Measurements from ENCODE around the gene LPIN2.
"Not testable (repeated sequence)": the region's sequence is repeated elsewhere in the genome, so short reads cannot be mapped to it uniquely, and the experiment has no call there.

Gene LPIN2

DNA sequence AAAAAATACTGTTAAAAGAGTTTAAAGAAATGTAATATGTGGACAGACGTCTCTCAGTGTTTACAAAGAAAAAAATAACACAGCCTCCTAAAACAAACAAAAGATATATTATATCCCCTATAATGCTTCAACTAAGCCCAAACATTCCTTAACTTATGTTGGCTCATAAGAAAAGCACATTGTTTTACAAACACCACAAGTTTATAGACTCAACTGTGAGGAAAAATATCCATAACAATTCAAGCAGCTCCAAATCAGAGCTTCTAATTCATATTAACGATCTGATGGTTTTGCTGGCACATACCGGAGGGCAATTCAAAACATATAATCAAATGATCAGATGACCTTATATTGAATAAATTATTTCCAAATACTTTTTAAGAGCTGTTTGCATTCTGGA is 5.5 kb downstream of the LPIN2 start:
- DNase-seq (ENCODE audit: low spot score), result no peak

DNA sequence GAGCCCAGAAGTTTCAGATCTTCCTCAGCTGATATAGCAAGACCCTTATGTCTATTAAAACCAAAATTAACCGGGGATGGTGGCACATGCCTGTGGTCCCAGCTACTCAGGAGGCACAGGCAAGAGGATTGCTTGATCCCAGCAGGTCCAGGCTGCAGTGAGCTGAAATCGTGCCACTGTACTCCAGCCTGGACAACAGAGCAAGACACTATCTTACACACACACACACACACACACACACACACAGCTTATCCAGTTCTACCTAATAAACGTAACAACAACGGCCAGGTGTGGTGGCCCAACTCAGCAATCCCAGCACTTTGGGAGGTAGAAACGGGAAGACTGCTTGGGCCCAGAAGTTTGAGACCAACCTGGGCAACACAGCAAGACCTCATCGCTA is 7.5 kb downstream of the LPIN2 start:
- no peak for DNase-seq (ENCODE audit: low spot score)

DNA sequence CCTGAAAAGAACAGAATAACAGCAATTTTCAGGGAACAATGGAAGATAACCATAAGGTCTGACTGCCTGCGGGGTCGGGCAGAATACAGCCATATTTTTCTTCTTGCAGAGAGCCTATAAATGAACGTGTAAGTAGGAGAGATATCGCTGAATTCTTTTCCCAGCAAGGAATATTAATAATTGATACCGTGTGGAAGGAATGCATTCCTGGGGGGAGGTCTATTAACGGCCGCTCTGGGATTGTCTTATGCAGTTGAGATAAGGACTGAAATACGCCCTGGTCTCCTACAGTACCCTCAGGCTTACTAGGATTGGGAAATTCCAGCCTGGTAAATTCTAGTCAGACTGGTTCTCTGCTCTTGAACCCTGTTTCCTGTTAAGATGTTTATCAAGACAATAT is 9.2 kb downstream of the LPIN2 start:
- not testable (repeated sequence) for DNase-seq (ENCODE audit: low spot score)

DNA sequence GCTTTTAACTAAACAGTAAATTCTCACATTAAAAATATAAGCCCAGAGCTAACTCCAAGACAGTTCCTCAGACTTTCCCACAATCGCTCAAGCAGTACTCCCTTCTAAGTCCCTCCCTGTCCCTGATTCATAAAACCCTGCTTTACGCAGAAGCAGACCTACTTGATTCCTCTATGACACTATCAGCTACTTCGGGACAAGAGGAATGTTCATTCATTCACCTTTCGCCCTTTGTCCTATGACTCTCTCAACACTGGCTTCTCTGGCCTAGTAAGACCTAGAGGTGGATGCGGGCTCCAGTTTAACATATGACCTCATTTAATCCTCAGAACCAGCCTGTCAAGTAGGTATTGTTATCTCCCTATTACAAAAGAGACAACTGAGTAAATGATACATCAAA is 10.2 kb downstream of the LPIN2 start:
- no peak for DNase-seq (ENCODE audit: low spot score)

DNA sequence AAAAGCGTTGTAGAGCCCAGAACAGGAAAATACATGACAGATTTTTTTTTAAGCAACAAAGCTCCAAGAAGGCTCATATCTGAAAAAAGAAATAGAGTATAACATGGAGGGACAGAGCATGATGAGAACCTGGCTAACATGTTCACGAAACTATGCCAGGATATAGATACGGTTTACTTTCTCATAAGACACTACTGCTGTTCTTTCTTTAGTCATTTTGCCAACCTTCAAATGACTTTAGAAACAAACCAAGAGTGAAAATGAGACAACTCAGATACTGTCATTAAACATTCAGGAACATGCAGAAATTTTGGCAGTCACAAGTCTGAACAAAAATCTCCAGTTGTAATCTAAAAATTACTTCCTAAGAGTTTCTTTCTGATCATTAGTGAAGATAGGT is 14.3 kb downstream of the LPIN2 start:
- DNase-seq (ENCODE audit: low spot score), result no peak

DNA sequence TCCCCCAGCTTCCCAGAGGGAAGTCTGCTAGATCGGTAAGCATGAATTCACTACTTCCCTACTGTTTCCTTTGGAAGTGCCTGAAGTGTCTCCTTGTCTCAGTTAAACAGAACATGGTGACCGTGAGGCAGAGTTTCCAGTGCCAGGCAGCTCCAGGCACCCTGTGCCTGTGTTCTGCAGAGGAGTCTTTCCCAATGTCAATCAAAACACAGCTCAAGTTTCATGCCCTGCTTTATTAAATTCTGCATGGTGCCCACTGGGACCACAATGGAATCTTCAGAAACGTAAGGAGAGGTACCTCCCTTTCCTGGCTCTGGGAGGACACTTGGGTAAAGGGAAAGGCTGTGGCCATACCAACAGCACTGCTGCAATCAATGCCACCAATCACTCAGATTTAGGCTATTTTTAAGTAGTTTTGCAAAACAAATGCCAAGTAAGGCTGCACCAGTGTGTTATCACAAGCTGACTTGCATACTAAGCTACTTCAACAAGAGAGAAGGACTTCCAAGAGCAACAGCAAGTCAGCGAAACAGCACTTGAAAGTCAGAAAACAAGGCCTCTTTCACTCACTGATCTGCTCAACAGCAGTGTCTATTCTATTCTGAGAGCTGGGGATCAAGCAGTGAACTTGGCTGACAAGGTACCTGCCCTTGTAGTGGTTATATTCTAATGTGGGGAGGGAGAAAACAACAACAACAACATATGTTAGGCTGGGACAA is 14.9 kb downstream of the LPIN2 start:
- no peak for DNase-seq (ENCODE audit: low spot score)

DNA sequence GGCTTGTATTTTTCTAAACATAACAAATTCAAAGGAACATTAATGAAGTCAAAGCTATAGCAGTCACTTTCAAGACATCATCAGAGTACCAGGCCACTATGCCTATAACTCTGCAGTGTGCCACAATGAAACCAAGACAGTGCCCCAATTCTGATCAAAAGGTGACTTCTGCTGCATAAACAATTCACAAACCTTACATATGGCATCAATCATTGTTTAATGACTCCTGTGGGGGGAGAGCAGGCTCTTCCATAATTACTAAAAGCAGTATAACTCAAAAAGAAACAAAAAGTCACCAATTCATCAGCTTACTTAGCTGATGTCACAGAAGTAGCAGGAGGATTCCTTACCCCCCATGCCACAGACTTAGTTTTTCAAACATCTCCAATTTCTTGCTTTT is 15.5 kb downstream of the LPIN2 start:
- DNase-seq (ENCODE audit: low spot score), result no peak

DNA sequence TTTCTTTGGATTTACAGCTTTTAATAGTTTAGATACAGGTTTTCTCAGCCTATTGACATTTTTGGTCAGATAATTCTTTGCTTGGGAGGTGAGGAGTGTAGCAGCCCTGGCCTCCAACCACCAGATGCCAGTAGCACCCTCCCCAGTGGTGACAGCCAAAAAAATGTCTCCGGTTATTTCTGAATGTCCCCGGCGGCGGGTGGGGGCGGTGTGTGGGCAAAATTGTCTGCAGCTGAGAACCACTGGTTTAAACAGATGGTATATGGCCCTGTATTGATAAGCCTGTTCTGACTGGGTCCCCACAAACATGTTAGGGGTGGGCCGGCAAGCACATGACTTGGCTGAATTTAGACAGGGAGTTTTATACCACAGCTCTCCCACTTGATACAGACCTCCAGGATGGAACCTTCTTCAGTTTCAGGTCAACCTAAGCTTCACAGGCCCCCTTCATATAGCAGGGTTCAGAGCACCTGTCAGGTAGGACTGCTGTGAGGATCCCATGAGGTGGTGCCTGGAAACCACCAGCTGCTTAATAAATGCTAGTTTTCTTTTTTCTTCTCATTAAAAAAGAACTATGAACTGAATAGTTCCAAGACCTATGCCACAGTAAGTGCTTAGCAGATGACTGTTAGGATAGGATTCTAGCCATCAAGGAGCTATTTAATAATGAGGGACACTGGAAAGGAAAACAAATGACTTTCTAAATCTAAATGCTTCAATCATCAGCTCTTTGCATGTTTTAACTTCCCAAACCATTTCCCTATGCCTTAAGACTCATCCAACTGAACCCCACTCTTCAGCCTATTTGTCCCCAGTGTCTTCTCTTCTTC is 18.1 kb downstream of the LPIN2 start:
- DNase-seq (ENCODE audit: low spot score), result peak; percentile 53

DNA sequence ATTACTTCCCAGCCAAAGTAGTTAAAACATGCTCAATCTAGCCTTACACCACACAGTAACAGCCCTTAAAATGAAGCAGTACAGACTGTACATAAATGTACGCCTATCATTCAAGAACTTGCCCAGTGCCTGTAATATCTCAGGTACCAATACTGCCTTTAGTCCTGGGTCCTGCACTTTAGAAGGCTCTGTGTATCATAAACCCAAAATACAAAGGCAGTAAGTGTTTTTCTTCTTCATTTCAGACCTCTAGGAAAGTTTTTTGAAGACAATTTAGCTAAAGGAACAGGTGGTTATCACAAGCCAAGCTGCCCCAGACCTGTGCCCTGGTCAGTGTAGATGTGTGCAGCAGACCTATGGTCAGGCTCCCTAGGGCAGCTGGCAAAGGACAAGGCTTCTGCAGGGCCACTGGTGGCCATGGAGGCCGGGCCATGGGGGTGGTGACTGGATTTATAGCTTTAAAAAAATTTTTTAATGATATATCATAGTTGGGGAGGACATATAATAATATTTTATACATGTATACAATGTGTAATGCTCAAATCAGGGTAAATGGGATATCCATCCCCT is 18.8 kb downstream of the LPIN2 start:
- DNase-seq (ENCODE audit: low spot score), result no peak

DNA sequence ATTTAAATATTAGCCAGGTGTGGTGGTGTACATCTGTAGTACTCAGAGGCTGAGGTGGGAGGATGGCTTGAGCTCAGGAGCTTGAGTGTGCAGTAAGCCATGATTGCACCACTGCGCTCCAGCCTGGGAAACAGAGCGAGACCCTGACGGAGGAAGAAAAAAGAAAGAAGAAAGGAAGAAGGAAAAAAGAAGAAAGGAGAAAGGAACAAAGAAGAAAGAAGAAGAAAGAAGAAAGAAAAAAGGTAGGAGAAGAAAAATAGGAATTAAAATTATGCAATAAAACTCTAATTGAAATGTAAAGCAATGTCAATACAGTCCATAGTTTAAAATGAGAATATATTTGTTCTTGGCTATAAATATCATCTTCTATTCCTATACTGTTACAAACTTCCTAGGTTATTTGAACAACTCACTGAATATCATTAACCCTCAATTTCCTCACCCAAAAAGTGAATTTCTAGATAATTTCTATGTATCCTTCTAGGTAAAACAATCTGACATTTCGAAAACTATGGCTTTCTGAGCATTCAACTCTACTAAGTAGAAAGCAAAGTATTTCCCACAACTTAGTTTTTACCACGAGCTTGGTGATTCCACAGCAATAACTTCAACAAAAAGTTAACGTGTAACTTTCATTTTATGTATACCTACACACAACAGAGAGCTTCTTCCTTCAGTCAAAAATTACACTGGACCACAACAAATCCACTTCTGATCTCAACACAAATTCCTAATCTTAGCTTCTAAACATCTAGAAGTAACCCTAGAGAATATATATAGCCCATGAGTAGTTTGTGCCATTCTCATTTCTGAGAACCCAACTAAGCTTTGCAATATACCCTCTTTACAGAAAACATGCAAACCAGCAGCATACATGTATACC is 19.7 kb downstream of the LPIN2 start:
- DNase-seq (ENCODE audit: low spot score), result no peak

DNA sequence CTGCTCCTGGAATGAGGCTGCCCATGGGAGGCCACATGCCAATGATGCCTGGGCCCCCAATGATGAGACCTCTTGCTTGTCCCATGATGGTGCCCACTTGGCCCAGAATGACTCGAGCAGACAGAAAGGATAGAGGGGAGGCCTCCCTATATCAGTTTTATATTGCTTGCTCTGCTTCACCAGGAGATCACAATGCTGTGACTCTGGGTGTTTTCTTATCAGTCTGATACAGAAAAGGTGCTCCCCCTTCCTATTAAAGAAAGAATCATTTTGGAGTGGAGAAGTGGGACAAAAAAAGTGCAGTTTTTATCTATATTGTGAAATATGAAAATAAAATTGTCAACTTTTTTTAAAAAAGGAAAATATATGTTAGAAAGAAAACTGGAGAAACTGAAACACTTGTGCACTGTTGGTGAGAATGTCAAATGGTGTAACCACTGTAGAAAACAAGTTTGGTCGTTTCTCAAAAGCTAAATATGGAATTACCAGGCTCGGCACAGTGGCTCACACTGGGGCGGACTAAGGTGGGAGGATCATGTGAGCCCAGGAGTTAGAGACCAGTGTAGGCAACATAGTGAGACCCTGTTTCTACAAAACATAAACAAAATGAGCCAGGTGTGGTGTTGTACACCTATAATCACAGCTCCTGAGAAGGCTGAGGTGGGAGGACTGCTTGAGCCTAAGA is 21.8 kb downstream of the LPIN2 start:
- no peak for DNase-seq (ENCODE audit: low spot score)

DNA sequence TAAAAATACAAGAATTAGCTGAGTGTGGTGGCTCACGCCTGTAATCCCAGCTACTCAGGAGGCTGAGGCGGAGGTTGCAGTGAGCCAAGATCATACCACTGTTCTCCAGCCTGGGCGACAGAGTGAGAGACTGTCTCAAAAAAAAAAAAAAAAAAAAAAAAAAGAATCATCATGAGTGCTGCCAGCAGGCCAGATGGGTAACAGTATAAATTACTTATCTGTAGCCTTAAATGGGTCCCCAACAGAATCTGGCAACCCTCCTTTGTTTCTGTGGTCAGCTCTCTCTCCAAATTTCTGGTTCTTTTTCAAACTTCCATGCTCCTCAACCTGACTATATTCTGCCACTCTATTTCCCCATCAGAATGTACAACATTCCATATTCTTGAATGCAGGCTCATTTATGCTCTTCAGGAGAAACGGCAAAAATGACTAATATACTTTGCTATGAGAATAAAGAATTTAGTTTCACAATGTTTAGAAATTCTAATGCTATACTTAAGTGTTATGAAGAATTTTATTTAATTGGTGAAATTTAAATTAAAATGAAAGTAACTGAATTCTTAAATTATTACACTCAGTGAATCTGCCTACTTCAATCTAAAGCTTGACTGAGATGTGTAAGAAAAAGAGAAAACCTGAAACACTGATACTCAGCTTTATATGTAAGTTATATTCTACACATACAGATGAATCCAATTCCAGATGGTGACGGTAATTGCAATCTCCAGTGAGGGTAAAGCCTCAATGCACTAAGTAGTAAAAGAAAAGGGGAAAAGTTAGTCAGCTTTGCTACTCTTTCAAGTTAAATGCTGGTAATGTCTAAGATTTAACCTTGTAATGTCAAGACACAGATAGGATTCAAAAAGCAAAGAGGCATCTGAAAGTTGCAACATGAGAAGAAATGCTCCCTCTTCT is 24.8 kb downstream of the LPIN2 start:
- no peak for DNase-seq (ENCODE audit: low spot score)

DNA sequence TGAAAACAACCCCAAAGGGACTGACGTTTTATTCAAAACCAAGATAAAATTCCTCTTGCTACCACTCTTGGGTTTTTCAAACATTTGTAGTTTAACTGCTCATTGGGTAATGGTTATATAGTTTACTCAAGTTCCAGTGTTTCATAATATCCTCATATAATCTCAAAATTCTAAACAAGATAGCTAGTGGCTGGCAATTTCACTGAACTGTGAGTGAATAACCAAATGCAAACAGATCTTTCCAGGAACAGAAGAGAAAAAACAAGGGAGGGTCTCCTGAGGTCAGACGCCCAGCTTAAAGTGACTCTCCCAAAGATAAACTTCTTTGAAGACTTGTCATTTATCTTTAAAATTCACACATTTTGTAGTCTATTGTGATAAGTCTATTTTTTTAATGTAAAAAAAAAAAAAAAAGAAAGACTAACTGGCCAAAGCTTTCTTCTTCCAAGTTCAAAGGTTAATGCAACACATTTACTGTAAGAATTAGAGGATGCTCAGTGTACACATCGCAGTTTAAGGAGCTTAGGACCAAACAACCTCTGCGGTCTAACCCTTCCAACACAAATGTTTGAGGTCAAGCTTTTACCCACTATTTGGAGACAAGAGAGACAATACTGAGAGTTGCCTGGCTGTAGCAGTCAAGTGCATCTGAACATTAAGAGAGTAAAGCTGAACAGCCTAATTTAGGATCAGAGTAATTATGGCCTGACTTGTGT is 26.6 kb downstream of the LPIN2 start:
- no peak for DNase-seq (ENCODE audit: low spot score)

DNA sequence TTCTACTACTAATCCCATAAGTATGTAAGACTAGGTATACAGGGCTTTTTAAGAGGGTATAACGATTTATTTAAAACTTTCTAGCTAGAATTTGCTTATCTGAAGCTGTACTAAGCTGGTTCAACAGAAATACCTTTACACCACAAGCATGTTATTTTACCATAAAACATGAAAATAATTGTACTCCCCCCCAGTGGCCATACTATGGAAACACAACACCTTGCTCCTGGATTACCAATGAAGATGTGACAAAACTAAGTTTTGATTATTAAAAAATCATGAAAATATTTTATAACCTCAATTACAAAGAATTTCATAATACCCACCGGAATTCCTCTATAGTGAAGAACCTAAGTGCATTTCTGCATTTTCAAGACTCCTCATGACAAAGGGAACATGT is 27.3 kb downstream of the LPIN2 start:
- no peak for DNase-seq (ENCODE audit: low spot score)

DNA sequence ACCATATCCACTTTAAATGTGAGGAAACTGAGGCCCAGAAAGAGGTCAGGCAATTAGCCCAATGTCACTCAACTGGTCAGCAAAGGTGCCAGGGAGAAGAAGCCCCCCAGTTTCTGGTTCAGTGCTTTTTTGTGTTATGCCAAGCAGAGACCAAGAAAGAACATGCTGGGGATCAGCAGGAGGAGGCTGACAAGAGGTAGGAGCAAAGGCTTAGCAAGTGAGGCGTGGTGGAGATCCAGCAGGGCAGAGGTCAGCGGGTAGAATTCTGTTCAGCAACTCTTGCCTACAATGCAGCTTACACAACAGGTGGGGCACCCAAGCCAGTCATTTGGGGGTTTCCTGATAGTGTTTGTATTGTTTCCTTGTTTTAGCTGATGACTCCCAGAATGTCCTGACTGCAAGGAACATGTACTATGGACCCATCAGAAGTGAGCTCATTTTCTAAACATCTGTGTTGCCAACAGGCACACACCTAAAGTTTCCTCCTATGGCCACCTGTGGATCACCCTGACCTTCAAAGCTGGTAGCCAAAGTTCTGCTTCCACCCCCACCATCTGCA is 28.2 kb downstream of the LPIN2 start:
- no peak for DNase-seq (ENCODE audit: low spot score)

DNA sequence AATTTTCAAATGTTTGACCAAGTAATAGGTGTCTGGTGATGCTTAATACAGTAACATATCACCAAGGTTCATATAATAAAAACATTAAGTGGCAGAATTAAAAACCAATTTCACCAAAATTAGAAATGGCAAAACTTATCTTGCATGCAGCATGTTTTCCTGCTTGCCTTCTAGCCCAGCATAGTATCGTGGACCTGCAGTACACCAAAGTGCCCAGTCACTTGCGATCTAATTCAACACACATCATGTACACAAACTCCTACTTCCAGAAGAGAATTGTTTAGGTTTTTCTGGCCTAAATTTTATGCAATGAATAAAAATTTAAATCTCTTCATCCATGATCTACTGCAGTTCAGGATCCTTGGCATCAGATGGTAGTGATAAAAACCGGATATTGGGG is 28.9 kb downstream of the LPIN2 start:
- DNase-seq (ENCODE audit: low spot score), result no peak

DNA sequence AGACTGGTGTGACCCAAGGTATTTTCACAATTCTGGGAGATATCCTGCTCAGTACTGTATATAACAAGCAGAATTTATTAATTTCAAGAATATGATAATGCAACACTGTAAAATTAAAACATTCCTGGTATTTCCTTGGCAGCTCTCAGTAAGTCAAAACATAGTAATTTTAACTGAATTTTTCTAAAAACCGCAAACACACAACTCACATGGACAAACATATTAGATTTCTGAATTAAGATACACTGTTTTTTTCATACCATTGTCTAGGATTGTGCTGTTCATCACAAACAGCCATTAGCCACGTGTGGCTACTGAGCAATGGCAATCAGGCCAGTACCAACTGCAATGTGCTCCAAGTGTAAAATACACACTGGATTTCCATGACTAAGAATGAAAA is 29.6 kb downstream of the LPIN2 start:
- no peak for DNase-seq (ENCODE audit: low spot score)

DNA sequence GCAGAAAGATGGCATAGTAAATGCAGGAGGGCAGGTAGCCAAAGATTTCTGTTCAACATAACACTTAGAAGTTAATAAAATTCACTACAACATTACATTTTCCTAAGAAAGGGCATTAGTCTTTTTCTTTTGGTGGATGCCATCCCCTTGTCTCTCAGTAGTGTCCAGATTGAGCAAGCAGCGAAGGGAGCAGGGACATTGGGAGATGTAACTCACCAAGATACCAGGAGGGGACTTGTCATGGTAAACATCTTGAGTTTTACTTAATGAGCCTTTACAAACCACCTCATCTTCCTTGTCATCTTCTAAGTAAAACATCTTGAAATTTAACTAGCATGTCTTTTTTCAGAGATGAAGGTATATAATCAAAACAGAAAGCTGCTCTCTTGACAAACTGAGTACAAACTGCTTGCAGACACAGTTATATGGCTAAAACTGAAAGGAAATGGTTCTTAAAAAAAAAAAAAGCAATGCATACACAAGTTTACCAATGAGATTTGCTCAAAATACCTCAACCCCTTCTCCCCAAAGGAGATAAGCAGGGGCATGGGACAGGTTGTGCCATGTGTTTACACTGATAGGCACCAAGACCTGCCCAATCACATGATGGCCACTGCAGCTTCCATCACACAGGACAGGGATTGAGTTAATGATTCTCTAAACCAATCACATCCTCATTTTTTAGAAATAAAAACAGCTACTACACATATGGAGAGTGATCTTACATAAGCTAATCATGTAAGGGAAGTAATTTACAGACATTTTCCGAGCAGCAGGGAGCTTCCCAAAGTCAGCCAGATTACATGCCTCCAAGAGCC is 30.3 kb downstream of the LPIN2 start:
- no peak for DNase-seq (ENCODE audit: low spot score)

DNA sequence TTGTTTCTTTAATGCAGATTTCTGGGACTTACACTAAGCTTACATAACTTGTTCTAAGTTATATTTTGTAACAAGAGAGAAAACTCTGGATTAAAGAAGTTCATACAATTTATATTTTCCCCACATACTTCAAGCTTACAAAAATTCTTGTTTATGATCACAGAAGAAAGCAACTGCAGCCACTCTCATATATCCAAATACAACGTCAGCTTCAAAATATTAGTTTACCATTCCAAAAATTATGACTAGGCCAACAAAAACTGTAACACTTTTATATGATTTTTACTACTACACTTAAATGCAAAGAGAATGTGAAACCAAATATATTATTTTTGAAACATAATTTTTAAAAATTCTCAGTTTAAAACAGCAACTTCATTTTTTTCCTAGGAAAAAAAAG is 30.9 kb downstream of the LPIN2 start:
- DNase-seq (ENCODE audit: low spot score), result no peak

Data from D341Med (cell line).